Neuronal stem cell (in vitro differentiated cells): ENCODE data around the gene IQCE.
A peak's percentile ranks its signal among the peaks of the same experiment; 100 is the strongest.

Experiments
- DNase-seq: peaks from one replicate; pipeline ENCODE4 v3.0.0-alpha.2; 2013; ENCODE audit warnings: low spot score
- H2AFZ ChIP-seq: one replicate; pipeline ENCODE4 v1.6.1; 2013; ENCODE audit warnings: mild to moderate bottlenecking, low read length, inconsistent platforms
- H2AK5ac ChIP-seq: 2 replicates; pipeline ENCODE4 v1.6.1; 2013; ENCODE audit warnings: low read depth, mild to moderate bottlenecking, inconsistent platforms, low read length, moderate library complexity, mixed read lengths
- H2BK120ac ChIP-seq: 2 replicates; pipeline ENCODE4 v1.6.1; 2013; ENCODE audit warnings: low read depth, mild to moderate bottlenecking, inconsistent platforms, low read length, moderate library complexity, mixed read lengths
- H2BK12ac ChIP-seq: one replicate; pipeline ENCODE4 v1.6.1; 2013; ENCODE audit warnings: low read length, inconsistent platforms
- H2BK15ac ChIP-seq: 2 replicates; pipeline ENCODE4 v1.6.1; 2013; ENCODE audit warnings: mild to moderate bottlenecking, low read length, inconsistent platforms, mixed read lengths
- H2BK5ac ChIP-seq: one replicate; pipeline ENCODE4 v1.6.1; 2013; ENCODE audit warnings: inconsistent platforms, mild to moderate bottlenecking, low read length, moderate library complexity
- H3K14ac ChIP-seq: one replicate; pipeline ENCODE4 v1.6.1; 2013; ENCODE audit warnings: low read length, inconsistent platforms
- H3K18ac ChIP-seq: 2 replicates; pipeline ENCODE4 v1.6.1; 2013; ENCODE audit warnings: low read length, inconsistent platforms
- H3K23ac ChIP-seq: 2 replicates; pipeline ENCODE4 v1.6.1; 2013; ENCODE audit warnings: low read depth, mild to moderate bottlenecking, mixed read lengths, low read length, inconsistent platforms; ENCODE audit not compliant: poor library complexity
- H3K27ac ChIP-seq: replicated peaks from 3 replicates; pipeline ENCODE4 v1.5.1; 2013; ENCODE audit warnings: low read length, inconsistent platforms
- H3K27me3 ChIP-seq, 3 experiments: 2 replicates each; pipeline ENCODE4 v1.6.1; 2013; ENCODE audit warnings: low read length in 3 of 3, mild to moderate bottlenecking in 2 of 3, inconsistent platforms in 1 of 3, low read depth in 1 of 3, mixed read lengths in 1 of 3, moderate library complexity in 1 of 3; ENCODE audit not compliant: control insufficient read depth in 3 of 3, insufficient read depth in 3 of 3
- H3K36me3 ChIP-seq, 2 donors: replicated peaks in 1 of 2; 2 replicates each; pipeline ENCODE4 v1.6.1; 2013; ENCODE audit warnings: low read length in 2 of 2; ENCODE audit not compliant: control insufficient read depth in 2 of 2, insufficient read depth in 2 of 2
- H3K4ac ChIP-seq: 2 replicates; pipeline ENCODE4 v1.6.1; 2013; ENCODE audit warnings: inconsistent platforms, mild to moderate bottlenecking, low read length, moderate library complexity
- H3K4me1 ChIP-seq, 2 donors: 1 replicate in 1 of 2; 2 replicates in 1 of 2; pipeline ENCODE4 v1.6.1; 2013; ENCODE audit warnings: low read length in 2 of 2, low read depth in 1 of 2; ENCODE audit not compliant: control insufficient read depth in 2 of 2, insufficient read depth in 1 of 2
- H3K4me2 ChIP-seq: one replicate; pipeline ENCODE4 v1.6.1; 2013; ENCODE audit warnings: mild to moderate bottlenecking, low read length, inconsistent platforms; ENCODE audit not compliant: insufficient read depth, poor library complexity, severe bottlenecking
- H3K4me3 ChIP-seq, 2 donors: 2 replicates each; pipeline ENCODE4 v1.5.1; 2013; ENCODE audit warnings: low read length in 2 of 2, mild to moderate bottlenecking in 2 of 2, inconsistent platforms in 1 of 2, moderate library complexity in 1 of 2
- H3K79me1 ChIP-seq: one replicate; pipeline ENCODE4 v1.6.1; 2013; ENCODE audit warnings: low read depth, mild to moderate bottlenecking, inconsistent platforms, low read length, moderate library complexity
- H3K9ac ChIP-seq: one replicate; pipeline ENCODE4 v1.6.1; 2013; ENCODE audit warnings: mild to moderate bottlenecking, low read depth, low read length, inconsistent platforms; ENCODE audit not compliant: poor library complexity
- H3K9me3 ChIP-seq, 2 donors: replicated peaks in 1 of 2; 2 replicates each; pipeline versions ENCODE3 to v1.6.1; 2013; ENCODE audit warnings: low read length in 2 of 2, mild to moderate bottlenecking in 2 of 2, inconsistent platforms in 1 of 2, low read depth in 1 of 2, mixed read lengths in 1 of 2, moderate library complexity in 1 of 2; ENCODE audit not compliant: control insufficient read depth in 2 of 2, insufficient read depth in 1 of 2
- H4K8ac ChIP-seq: one replicate; pipeline ENCODE4 v1.6.1; 2013; ENCODE audit warnings: low read depth, mild to moderate bottlenecking, inconsistent platforms, low read length, moderate library complexity
- H4K91ac ChIP-seq: one replicate; pipeline ENCODE4 v1.6.1; 2013; ENCODE audit warnings: low read length, low read depth, mild to moderate bottlenecking, inconsistent platforms; ENCODE audit not compliant: poor library complexity
- WGBS, 2 donors: extraction: QIAGEN DNeasy Blood & Tissue Kit; methylation state at CpG; one replicate each; pipeline ENCODE4 v1.1.7; 2013; ENCODE audit warnings: missing lambda C conversion rate in 2 of 2, mixed read lengths in 1 of 2; ENCODE audit not compliant: insufficient read length in 2 of 2, insufficient replicate concordance in 1 of 2; ENCODE audit errors: extremely low coverage in 2 of 2; 5-methylcytosine and 5-hydroxymethylcytosine counted together

Gene IQCE

GRCh38 chr7:2553831-2554581 is 4.8 kb upstream of the IQCE start:
- no CpG with 5 or more reads among the region's 16 CpGs for WGBS, 2 donors
- H3K27me3 ChIP-seq, result no peaks in the 10 kb centered on the region
- H3K4ac ChIP-seq, result no peak overlapping the region
- peak overlapping the region; percentile 2 for H2BK15ac ChIP-seq
- H3K14ac ChIP-seq, result peak overlapping the region; percentile 63
- H3K9ac ChIP-seq, result peak overlapping the region; percentile 99
- no peak overlapping the region for H2BK12ac ChIP-seq
- H3K18ac ChIP-seq, result peak overlapping the region; percentile 94
- H2AFZ ChIP-seq, result no peak overlapping the region
- no peak for DNase-seq
- H3K27ac ChIP-seq, result no peak overlapping the region
- peaks cover 8% of the 10 kb centered on the region for H3K79me1 ChIP-seq
- no peak overlapping the region for H2BK120ac ChIP-seq
- H3K4me1 ChIP-seq, result peaks cover 11 to 12% of the 10 kb centered on the region in 2 donors
- no peak overlapping the region for H4K91ac ChIP-seq
- peak overlapping the region; percentile 97 for H3K4me2 ChIP-seq
- peaks cover 5 to 49% of the 10 kb centered on the region in 2 donors for H3K36me3 ChIP-seq
- no peaks in the 10 kb centered on the region for H3K9me3 ChIP-seq
- H4K8ac ChIP-seq, result no peak overlapping the region
- peak overlapping the region; percentile 86 for H2AK5ac ChIP-seq
- no peak overlapping the region for H3K23ac ChIP-seq
- H2BK5ac ChIP-seq, result peak overlapping the region; percentile 100
- H3K4me3 ChIP-seq, result peak overlapping the region in 1 of 2 donors; percentile 84

DNA sequence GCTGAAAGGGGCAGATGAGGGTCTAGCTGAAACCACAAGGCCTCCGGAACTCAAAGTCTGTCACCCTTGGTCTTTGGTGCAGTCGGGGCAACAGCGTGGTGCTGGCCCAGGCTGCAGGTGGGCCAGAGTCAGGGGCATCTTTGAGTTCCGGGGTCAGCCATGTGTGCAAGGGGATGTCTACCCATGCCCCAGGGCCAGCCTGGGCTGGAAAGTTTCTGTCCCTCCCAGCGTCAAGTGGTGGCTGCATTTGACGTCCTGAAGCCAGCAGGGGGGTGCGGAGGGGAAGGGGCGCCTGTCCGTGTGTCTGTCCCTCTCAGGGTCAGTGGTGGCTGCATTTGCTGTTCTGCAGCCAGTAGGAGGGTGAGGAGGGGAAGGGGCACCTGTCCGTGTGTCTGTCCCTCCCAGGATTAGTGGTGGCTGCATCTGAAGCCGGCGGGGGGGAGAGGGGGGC is 4.1 kb upstream of the IQCE start:
- Histone ChIP-seq H2BK15ac (peak overlapping the region; percentile 67), H4K8ac (no peak overlapping the region), H2BK12ac (no peak overlapping the region), H3K27ac (no peak overlapping the region), H2BK5ac (peak overlapping the region; percentile 100), H3K4me1 (peaks cover 11 to 12% of the 10 kb centered on the region in 2 donors), H3K9me3 (no peaks in the 10 kb centered on the region), H3K23ac (peak overlapping the region; percentile 99), H3K18ac (peak overlapping the region; percentile 94), H4K91ac (no peak overlapping the region), H2AK5ac (peak overlapping the region; percentile 86), H3K4ac (peak overlapping the region; percentile 76), H3K4me2 (peak overlapping the region; percentile 97), H3K27me3 (no peaks in the 10 kb centered on the region), H3K36me3 (peaks cover 5 to 42% of the 10 kb centered on the region in 2 donors), H3K4me3 (peak overlapping the region; percentile 84 to 88), H3K14ac (peak overlapping the region; percentile 63), H3K79me1 (peaks cover 10% of the 10 kb centered on the region), H2AFZ (peak overlapping the region; percentile 99), H3K9ac (peak overlapping the region; percentile 99), H2BK120ac (no peak overlapping the region)
- DNase-seq, result no peak
- WGBS, 2 donors, result no CpG with 5 or more reads among the region's 12 CpGs

DNA sequence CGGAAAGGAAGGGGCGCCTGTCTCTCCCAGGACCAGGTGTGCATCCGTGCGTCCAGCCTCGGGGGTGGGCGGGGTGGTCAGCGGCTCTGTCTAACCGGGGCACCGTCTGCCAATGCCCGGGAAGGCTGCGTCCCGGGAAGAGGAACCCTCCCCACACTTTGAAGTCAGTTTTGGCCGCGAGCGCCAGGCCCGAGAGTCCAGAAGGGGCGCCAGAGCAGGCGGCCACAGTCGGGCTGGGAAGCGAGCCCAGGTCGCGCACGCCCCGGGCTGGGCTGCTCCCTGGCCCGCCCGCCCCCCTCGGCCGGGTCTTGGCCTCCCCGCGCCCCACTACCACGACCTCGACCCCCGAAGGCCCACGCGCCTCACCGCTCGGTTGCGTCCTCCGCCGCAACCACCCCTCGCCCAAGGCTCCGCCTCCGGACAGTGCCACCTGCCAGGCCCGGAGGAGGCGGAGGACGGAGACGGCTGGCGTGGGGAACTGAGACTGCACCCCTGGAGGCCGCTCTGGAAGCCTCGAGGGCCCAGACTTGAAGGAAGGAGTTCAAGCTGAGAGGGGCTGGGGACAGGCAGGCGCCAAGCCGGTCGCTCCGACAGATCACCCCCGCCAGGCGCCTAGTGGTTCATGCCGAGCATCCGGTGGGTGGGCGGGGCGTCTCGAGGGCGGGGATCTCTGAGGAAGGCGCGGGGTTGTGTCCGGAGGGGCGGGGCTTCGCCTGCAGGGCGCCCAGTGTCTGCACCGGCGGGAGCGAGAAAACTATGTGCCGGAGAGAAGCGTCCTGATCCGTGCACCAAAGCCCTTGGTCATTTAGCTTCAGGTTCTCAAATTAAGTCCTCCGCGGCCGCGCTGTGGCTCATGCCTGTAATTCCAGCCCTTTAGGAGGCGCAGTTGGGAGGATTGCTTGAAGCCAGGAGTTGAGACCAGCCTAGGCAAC is 3.4 kb upstream of the IQCE start, which contains the start of gene BRAT1:
Gene BRAT1, minus strand, starts transcription at position 404 of the 932 bp plus-strand sequence. CDS start 1,093 bp downstream, outside the sequence.
- Histone ChIP-seq H2AFZ (peak within 1 kb of the TSS; percentile 99), H4K8ac (peak within 1 kb of the TSS; percentile 96), H2BK5ac (peak within 1 kb of the TSS; percentile 100), H3K14ac (peak within 1 kb of the TSS; percentile 71), H3K18ac (peak within 1 kb of the TSS; percentile 100), H3K79me1 (peaks cover 14% of the 10 kb centered on the region), H3K27ac (peak within 1 kb of the TSS; percentile 99), H3K9me3 (no peaks in the 10 kb centered on the region), H3K4me3 (peak within 1 kb of the TSS; percentile 84 to 88), H3K4me2 (peak within 1 kb of the TSS; percentile 97), H2AK5ac (peak within 1 kb of the TSS; percentile 86), H3K4ac (peak within 1 kb of the TSS; percentile 76), H2BK120ac (peak within 1 kb of the TSS; percentile 100), H3K36me3 (peaks cover 5 to 36% of the 10 kb centered on the region in 2 donors), H3K9ac (peak within 1 kb of the TSS; percentile 99), H3K23ac (peak within 1 kb of the TSS; percentile 99), H2BK15ac (peak within 1 kb of the TSS; percentile 67), H2BK12ac (peak within 1 kb of the TSS; percentile 58), H3K4me1 (peaks cover 11 to 12% of the 10 kb centered on the region in 2 donors), H3K27me3 (no peaks in the 10 kb centered on the region), H4K91ac (peak within 1 kb of the TSS; percentile 100)
- WGBS, 2 donors, result no CpG with 5 or more reads among the region's 79 CpGs
- DNase-seq, result peak; percentile 96
